Mesenteric fat pad (tissue), 1 donor: Measurements from ENCODE around the gene DTNBP1. TPM values are rescaled to one million over a fixed set of nuclear protein-coding genes. Genes with fewer than 3 reads are reported as not detected.

Experiments used
- DNase-seq: peaks from one replicate; pipeline ENCODE4 v3.0.0-alpha.2; 2020; ENCODE audit warnings: low spot score
- total RNA-seq: library from RNA; stranded (reverse); fragmentation: NEBNext Ultra II Directional; extraction: Animal tissue kit (Norgen Biotek cat#: 25700); gene quantifications from one replicate; pipeline ENCODE4 v1.2.1, GENCODE V29; 2021
- donor health status: DM: yes; HTN: yes; CAD: no.

Gene DTNBP1
- total RNA-seq, 1 donor from 2014 or later, result 21.9 TPM

GRCh38 chr6:15489261-15489962 lies 173.4 kb downstream of the DTNBP1 start:
- no peak for DNase-seq

GRCh38 chr6:15487262-15487661 lies 175.6 kb downstream of the DTNBP1 start:
- DNase-seq, result no peak

- DNase-seq, result no peak
Observed at GRCh38 chr6:15485936-15486335, 176.9 kb downstream of the DTNBP1 start.

GRCh38 chr6:15484821-15485220 lies 178.0 kb downstream of the DTNBP1 start:
- no peak for DNase-seq

GRCh38 chr6:15484140-15484539 lies 178.7 kb downstream of the DTNBP1 start:
- no peak for DNase-seq

GRCh38 chr6:15483060-15483459 lies 179.8 kb downstream of the DTNBP1 start:
- DNase-seq, result no peak

GRCh38 chr6:15481390-15482291 lies 181.2 kb downstream of the DTNBP1 start:
- DNase-seq, result no peak

- DNase-seq, result no peak
Observed at GRCh38 chr6:15480525-15480924, 182.3 kb downstream of the DTNBP1 start.

- no peak for DNase-seq
Observed at GRCh38 chr6:15479761-15480160, 183.1 kb downstream of the DTNBP1 start.

- no peak for DNase-seq
Observed at GRCh38 chr6:15477746-15478145, 185.1 kb downstream of the DTNBP1 start.

GRCh38 chr6:15476631-15477380 lies 186.0 kb downstream of the DTNBP1 start:
- no peak for DNase-seq

GRCh38 chr6:15475872-15476271 lies 187.0 kb downstream of the DTNBP1 start:
- no peak for DNase-seq

GRCh38 chr6:15475261-15475660 lies 187.6 kb downstream of the DTNBP1 start:
- DNase-seq, result no peak

GRCh38 chr6:15474196-15474595 lies 188.6 kb downstream of the DTNBP1 start:
- no peak for DNase-seq

GRCh38 chr6:15473741-15474161 lies 189.1 kb downstream of the DTNBP1 start:
- DNase-seq, result no peak

- DNase-seq, result no peak
Observed at GRCh38 chr6:15473174-15473573, 189.7 kb downstream of the DTNBP1 start.
